Measurements from ENCODE around the gene AGR3. TPM values are rescaled to one million over a fixed set of nuclear protein-coding genes. Genes with fewer than 3 reads are reported as not detected.

Gene AGR3
- total and polyA plus RNA-seq, 2 donors (not counting 3 experiments of a cell fraction or from before 2014, with no cell fraction given) = not detected

DNA sequence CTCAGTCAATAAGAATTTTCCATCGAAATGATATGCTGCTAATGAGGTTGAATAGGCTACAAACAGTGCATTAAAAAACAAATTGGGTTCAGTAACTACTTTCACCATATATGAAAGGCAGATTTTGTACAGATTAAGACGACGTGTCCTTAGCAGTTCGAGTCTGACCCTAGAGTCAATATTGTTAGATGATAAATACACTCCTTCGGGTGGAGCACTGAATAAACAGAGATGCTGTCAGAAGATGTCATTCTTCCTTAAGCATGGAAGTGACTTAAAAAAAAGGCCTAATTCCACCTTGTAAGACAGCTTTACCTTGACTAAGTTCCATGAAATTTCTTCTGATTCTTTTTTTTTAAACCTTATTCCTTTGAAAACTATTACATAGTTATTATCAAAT, 71.2 kb downstream of the AGR3 start:
- Histone ChIP-seq H3K79me2 (ENCODE audit: control insufficient read depth, insufficient read depth, low read length) (no peaks in the 10 kb centered on the region), H3K4me1 (ENCODE audit: control insufficient read depth, extremely low read depth, insufficient read depth, low read length) (peaks cover 7% of the 10 kb centered on the region), H3K9me1 (replicated peaks; ENCODE audit: control insufficient read depth, extremely low read depth, insufficient read depth, low read length) (no peaks in the 10 kb centered on the region), H3K9ac (replicated peaks; ENCODE audit: extremely low read depth, insufficient read depth, low read length) (no peak overlapping the region), H4K20me1 (replicated peaks; ENCODE audit: control insufficient read depth, extremely low read depth, insufficient read depth, low read length) (no peaks in the 10 kb centered on the region), H3K27me3 (ENCODE audit: control insufficient read depth in 2 of 2, insufficient read depth in 2 of 2, low read length in 2 of 2) (no peaks in the 10 kb centered on the region), H2AFZ (ENCODE audit: low read depth, low read length) (no peak overlapping the region), H3K9me3 (replicated peaks; ENCODE audit: control insufficient read depth, insufficient read depth, low read length) (no peaks in the 10 kb centered on the region), H3K36me3 (ENCODE audit: control insufficient read depth in 2 of 2, extremely low read depth in 1 of 2, insufficient read depth in 2 of 2, low read length in 2 of 2) (no peaks in the 10 kb centered on the region), H3K4me2 (ENCODE audit: insufficient read depth, low read length) (no peak overlapping the region), H3K27ac (ENCODE audit: insufficient read depth, low read depth, low read length) (no peak overlapping the region), H3K4me3 (replicated peaks in 1 of 3; ENCODE audit: insufficient read depth in 1 of 3, low read depth in 1 of 3, low read length in 3 of 3) (no peak overlapping the region)
- POLR2A ChIA-PET = no interaction called here
- DNase-seq (ENCODE audit: low read depth, low spot score) (no peak), FAIRE-seq (no peak)
- CTCF ChIA-PET = no interaction called here
- intact Hi-C loops (cut with micrococcal nuclease) = no loop called here
- TF ChIP-seq, protein P1, sequence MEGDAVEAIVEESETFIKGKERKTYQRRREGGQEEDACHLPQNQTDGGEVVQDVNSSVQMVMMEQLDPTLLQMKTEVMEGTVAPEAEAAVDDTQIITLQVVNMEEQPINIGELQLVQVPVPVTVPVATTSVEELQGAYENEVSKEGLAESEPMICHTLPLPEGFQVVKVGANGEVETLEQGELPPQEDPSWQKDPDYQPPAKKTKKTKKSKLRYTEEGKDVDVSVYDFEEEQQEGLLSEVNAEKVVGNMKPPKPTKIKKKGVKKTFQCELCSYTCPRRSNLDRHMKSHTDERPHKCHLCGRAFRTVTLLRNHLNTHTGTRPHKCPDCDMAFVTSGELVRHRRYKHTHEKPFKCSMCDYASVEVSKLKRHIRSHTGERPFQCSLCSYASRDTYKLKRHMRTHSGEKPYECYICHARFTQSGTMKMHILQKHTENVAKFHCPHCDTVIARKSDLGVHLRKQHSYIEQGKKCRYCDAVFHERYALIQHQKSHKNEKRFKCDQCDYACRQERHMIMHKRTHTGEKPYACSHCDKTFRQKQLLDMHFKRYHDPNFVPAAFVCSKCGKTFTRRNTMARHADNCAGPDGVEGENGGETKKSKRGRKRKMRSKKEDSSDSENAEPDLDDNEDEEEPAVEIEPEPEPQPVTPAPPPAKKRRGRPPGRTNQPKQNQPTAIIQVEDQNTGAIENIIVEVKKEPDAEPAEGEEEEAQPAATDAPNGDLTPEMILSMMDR (IDR thresholded peaks at IDR 0.05; ENCODE audit: extremely low read depth in 1 of 2, insufficient read depth in 1 of 2, low read depth in 1 of 2, low read length in 2 of 2) = no peak
- TF ChIP-seq, protein P2, sequence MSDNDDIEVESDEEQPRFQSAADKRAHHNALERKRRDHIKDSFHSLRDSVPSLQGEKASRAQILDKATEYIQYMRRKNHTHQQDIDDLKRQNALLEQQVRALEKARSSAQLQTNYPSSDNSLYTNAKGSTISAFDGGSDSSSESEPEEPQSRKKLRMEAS (IDR thresholded peaks at IDR 0.05; ENCODE audit: insufficient read depth, insufficient read length) = no peak
- TF ChIP-seq POLR2AphosphoS5 (IDR thresholded peaks at IDR 0.05; ENCODE audit: insufficient read depth, low read depth, low read length) = no peak
- TF ChIP-seq GATA2 (IDR thresholded peaks at IDR 0.05; ENCODE audit: insufficient read depth, insufficient read length, low read depth, low read length) = no peak
- no peak for TF ChIP-seq POLR2A (IDR thresholded peaks at IDR 0.05; ENCODE audit: low read depth, low read length)
- TF ChIP-seq MYC (IDR thresholded peaks at IDR 0.05; ENCODE audit: low read depth, low read length) = no peak
- no peak for TF ChIP-seq EZH2 (IDR thresholded peaks at IDR 0.05; ENCODE audit: borderline replicate concordance, low read depth, low read length, severe bottlenecking)
- no peak for TF ChIP-seq FOS (IDR thresholded peaks at IDR 0.05; ENCODE audit: borderline replicate concordance, insufficient read depth, low read length)
- no peak for TF ChIP-seq JUN (IDR thresholded peaks at IDR 0.05; ENCODE audit: borderline replicate concordance, insufficient read depth, insufficient read length, low read depth)
- dilution Hi-C loops (cut with MboI; ENCODE audit: extremely low pct_ligation_motif_present, low sequenced_read_pairs) = no loop called here
- BruUV-seq (replicated peaks) = no TSS peak

Data from endothelial cell of umbilical vein (primary cell).